Measurements from ENCODE around the gene SAMD11. TPM values are rescaled to one million over a fixed set of nuclear protein-coding genes. Genes with fewer than 3 reads are reported as not detected.
"Not testable (repeated sequence)": the region's sequence is repeated elsewhere in the genome, so short reads cannot be mapped to it uniquely, and the experiment has no call there.

SAMD11 gene
- total RNA-seq, 1 donor from 2014 or later: 0.53 TPM

DNA sequence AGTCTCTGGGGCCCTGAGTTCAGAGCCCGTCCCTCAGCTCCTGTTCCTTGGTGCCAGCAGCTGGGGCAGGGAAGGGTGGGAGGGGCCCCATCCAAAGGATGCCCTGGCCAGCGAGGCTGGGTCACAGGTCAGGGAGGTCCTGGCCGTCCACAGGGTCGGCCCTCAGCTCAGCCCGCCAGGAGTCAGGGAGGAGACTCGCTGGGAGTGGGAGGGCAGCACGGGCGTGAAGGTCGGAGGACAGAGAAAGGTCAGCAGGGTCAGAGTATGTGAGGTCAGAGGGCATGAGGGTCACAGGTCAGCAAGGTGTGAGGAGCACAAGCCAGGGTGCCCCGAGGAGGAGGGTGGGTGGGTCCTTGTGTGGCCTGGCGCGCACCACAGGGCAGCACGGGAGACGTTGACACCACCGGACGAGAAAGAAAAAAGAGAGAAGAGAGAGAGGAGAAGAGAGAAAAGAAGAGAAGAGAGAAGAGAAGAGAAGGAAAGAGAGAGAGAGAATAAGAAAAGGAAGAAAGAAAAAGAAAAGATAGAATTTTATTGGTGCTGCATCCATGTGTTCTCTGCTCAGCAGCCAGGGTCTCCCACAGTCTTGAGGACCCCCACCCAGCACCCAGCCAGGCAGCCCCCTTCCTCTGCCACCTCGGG is 51.1 kb downstream of the SAMD11 start:
- FAIRE-seq (no peak), DNase-seq (ENCODE audit: low read depth) (no peak)
- Histone ChIP-seq H3K36me3 (ENCODE audit: control insufficient read depth, insufficient read depth, low read length) (peaks cover 10% of the 10 kb centered on the region), H3K27me3 (ENCODE audit: control insufficient read depth, insufficient read depth, low read length) (no peaks in the 10 kb centered on the region), H3K4me3 (ENCODE audit: low read depth, low read length) (no peak overlapping the region)
- no peak for TF ChIP-seq CTCF (IDR thresholded peaks at IDR 0.05; ENCODE audit: insufficient read depth, low read length, severe bottlenecking)

GRCh38 chr1:975365-975764 is 51.6 kb downstream of the SAMD11 start:
- DNase-seq (ENCODE audit: low read depth): no peak
- H3K4me3 ChIP-seq (ENCODE audit: low read depth, low read length): no peak overlapping the region
- peaks cover 8% of the 10 kb centered on the region for H3K36me3 ChIP-seq (ENCODE audit: control insufficient read depth, insufficient read depth, low read length)
- TF ChIP-seq CTCF (IDR thresholded peaks at IDR 0.05; ENCODE audit: insufficient read depth, low read length, severe bottlenecking): no peak
- FAIRE-seq: no peak
- no peaks in the 10 kb centered on the region for H3K27me3 ChIP-seq (ENCODE audit: control insufficient read depth, insufficient read depth, low read length)

DNA sequence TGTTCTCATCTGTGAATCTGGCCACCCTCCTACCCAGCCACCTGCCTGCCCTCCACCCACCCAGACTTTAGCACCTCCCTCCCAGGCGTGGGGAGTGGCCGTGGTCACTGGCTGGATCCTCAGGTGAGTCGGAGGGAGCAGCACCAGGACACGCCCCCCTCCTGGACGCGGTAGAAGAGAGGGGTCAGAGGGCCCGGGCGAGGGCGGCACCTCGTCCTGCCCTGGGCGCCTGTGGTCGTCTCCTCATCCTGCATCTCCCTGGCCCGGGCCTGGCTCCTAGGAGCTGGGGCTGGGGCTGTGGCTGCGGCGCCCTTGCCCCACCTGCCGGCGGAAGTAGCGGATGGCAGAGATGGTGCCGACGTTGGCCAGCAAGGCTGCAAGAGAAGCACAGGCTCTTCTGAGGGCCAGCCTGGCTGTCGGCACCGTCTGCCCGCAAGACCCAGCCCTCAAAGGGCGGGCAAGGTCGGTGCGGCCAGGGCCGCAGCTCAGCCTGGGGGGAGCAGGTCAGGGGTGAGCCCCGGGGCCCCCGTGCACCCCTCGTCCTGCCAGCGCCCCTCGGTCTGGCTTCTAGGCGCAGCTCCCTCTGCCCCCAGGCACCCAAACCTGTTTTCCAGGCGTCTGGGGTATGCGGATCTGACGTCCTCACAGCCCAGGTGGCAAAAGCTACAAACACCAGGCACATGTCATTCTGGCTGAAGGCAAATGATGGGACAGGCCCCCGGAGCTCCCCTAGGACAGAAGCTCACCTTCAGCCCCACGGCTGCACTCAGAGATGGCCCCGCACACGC is 52.4 kb downstream of the SAMD11 start:
- DNase-seq (ENCODE audit: low read depth) (peak; percentile 61), FAIRE-seq (no peak)
- peak; percentile 80 for TF ChIP-seq CTCF (IDR thresholded peaks at IDR 0.05; ENCODE audit: insufficient read depth, low read length, severe bottlenecking)
- Histone ChIP-seq H3K27me3 (ENCODE audit: control insufficient read depth, insufficient read depth, low read length) (no peaks in the 10 kb centered on the region), H3K36me3 (ENCODE audit: control insufficient read depth, insufficient read depth, low read length) (peaks cover 6% of the 10 kb centered on the region), H3K4me3 (ENCODE audit: low read depth, low read length) (peak overlapping the region; percentile 21)

DNA sequence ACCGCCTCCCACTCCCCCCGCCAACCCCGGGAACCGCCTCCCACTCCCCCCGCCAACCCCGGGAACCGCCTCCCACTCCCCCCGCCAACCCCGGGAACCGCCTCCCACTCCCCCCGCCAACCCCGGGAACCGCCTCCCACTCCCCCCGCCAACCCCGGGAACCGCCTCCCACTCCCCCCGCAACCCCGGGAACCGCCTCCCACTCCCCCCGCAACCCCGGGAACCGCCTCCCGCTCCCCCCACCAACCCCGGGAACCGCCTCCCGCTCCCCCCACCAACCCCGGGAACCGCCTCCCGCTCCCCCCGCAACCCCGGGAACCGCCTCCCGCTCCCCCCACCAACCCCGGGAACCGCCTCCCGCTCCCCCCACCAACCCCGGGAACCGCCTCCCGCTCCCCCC is 53.1 kb downstream of the SAMD11 start:
- not testable (repeated sequence) for H3K4me3 ChIP-seq (ENCODE audit: low read depth, low read length); FAIRE-seq; DNase-seq (ENCODE audit: low read depth); H3K36me3 ChIP-seq (ENCODE audit: control insufficient read depth, insufficient read depth, low read length); H3K27me3 ChIP-seq (ENCODE audit: control insufficient read depth, insufficient read depth, low read length)

- Histone ChIP-seq H3K27me3 (ENCODE audit: control insufficient read depth, insufficient read depth, low read length) (peaks cover 9% of the 10 kb centered on the region), H3K4me3 (ENCODE audit: low read depth, low read length) (no peak overlapping the region), H3K36me3 (ENCODE audit: control insufficient read depth, insufficient read depth, low read length) (peaks cover 4% of the 10 kb centered on the region)
- FAIRE-seq (no peak), DNase-seq (ENCODE audit: low read depth) (no peak)
- no peak for TF ChIP-seq CTCF (IDR thresholded peaks at IDR 0.05; ENCODE audit: insufficient read depth, low read length, severe bottlenecking)
Observed at GRCh38 chr1:978069-978834, 54.5 kb downstream of the SAMD11 start.

All from bronchial epithelial cell (primary cell).